ENCODE measurements around the gene PCSK2. TPM values are rescaled to one million over a fixed set of nuclear protein-coding genes. Genes with fewer than 3 reads are reported as not detected.

Gene PCSK2
- total RNA-seq, 4 donors from 2014 or later, result 0.64 to 4.1 (median 1.4) TPM; not detected in 1

GRCh38 chr20:17505636-17506517, 279.0 kb downstream of the PCSK2 start:
- H3K27ac ChIP-seq, result peak overlapping the region; percentile 23 to 64 (median 56)
- 75 to 87% methylated on average over 3 to 19 of the region's 19 CpGs for WGBS, 2 donors (ENCODE audit: low coverage in 1 of 2)
- H3K4me3 ChIP-seq, result peak overlapping the region in 3 of 4 donors; percentile 37 to 59 (median 43)
- H3K27me3 ChIP-seq, result no peaks in the 10 kb centered on the region
- TF ChIP-seq EP300 (IDR thresholded peaks at IDR 0.05; ENCODE audit: low read depth), result no peak
- TF ChIP-seq POLR2AphosphoS5 (IDR thresholded peaks at IDR 0.05), result no peak
- no peak for TF ChIP-seq POLR2A (IDR thresholded peaks at IDR 0.05)
- TF ChIP-seq CTCF (IDR thresholded peaks at IDR 0.05), result no peak
- in situ Hi-C loops (cut with MboI; ENCODE audit: low pct_ligation_motif_present in 1 of 4, low pct_unique_long_range_greater_than_20kb in 1 of 4, low sequenced_read_pairs in 3 of 4) (loop anchor here (25.0 kb wide), 4 partner anchors 406 to 781 kb away; partner anchors contain the start of gene ZNF133 (in 4 of the 4)), intact Hi-C loops (cut with DNase I; ENCODE audit: low total_unique reads) (loop anchor here (2.0 to 10.0 kb wide), 2 partner anchors 111 to 399 kb away; no protein-coding TSS in a partner anchor)
- no peaks in the 10 kb centered on the region for H3K36me3 ChIP-seq
- no peak for DNase-seq
- H3K9me3 ChIP-seq, result no peaks in the 10 kb centered on the region
- peaks cover 0 to 14% (median 12%) of the 10 kb centered on the region in 4 donors for H3K4me1 ChIP-seq

- DNase-seq, result no peak
- Histone ChIP-seq H3K9me3 (no peaks in the 10 kb centered on the region), H3K36me3 (no peaks in the 10 kb centered on the region), H3K27ac (no peak overlapping the region), H3K4me1 (peaks cover 0 to 14% (median 12%) of the 10 kb centered on the region in 4 donors), H3K27me3 (no peaks in the 10 kb centered on the region), H3K4me3 (no peak overlapping the region)
- intact Hi-C loops (cut with DNase I; ENCODE audit: low total_unique reads), result loop anchor here (2.0 to 10.0 kb wide), 2 partner anchors 110 to 398 kb away; no protein-coding TSS in a partner anchor
- in situ Hi-C loops (cut with MboI; ENCODE audit: low pct_ligation_motif_present in 1 of 4, low pct_unique_long_range_greater_than_20kb in 1 of 4, low sequenced_read_pairs in 3 of 4), result loop anchor here (25.0 kb wide), 4 partner anchors 405 to 780 kb away; partner anchors contain the start of gene ZNF133 (in 4 of the 4)
- WGBS, 2 donors (ENCODE audit: low coverage in 1 of 2), result 72 to 100% methylated on average over 2 of the region's 2 CpGs
- no peak for TF ChIP-seq EP300 (IDR thresholded peaks at IDR 0.05; ENCODE audit: low read depth)
- no peak for TF ChIP-seq POLR2A (IDR thresholded peaks at IDR 0.05)
- TF ChIP-seq POLR2AphosphoS5 (IDR thresholded peaks at IDR 0.05), result no peak
- no peak for TF ChIP-seq CTCF (IDR thresholded peaks at IDR 0.05)
Measured at GRCh38 chr20:17507032-17507431, 280.2 kb downstream of the PCSK2 start.

GRCh38 chr20:17507531-17507930, 280.7 kb downstream of the PCSK2 start:
- TF ChIP-seq EP300 (IDR thresholded peaks at IDR 0.05; ENCODE audit: low read depth) (no peak), CTCF (IDR thresholded peaks at IDR 0.05) (no peak), POLR2AphosphoS5 (IDR thresholded peaks at IDR 0.05) (no peak)
- intact Hi-C loops (cut with DNase I; ENCODE audit: low total_unique reads), result loop anchor here (2.0 to 10.0 kb wide), 2 partner anchors 109 to 397 kb away; no protein-coding TSS in a partner anchor
- Histone ChIP-seq H3K4me1 (peaks cover 0 to 14% (median 12%) of the 10 kb centered on the region in 4 donors), H3K9me3 (no peaks in the 10 kb centered on the region), H3K27ac (no peak overlapping the region), H3K27me3 (no peaks in the 10 kb centered on the region), H3K4me3 (no peak overlapping the region), H3K36me3 (no peaks in the 10 kb centered on the region)
- 86 to 89% methylated on average over 1 to 5 of the region's 5 CpGs for WGBS, 2 donors (ENCODE audit: low coverage in 1 of 2)
- no peak for DNase-seq
- in situ Hi-C loops (cut with MboI; ENCODE audit: low pct_ligation_motif_present in 1 of 4, low pct_unique_long_range_greater_than_20kb in 1 of 4, low sequenced_read_pairs in 3 of 4), result loop anchor here (25.0 kb wide), 4 partner anchors 405 to 780 kb away; partner anchors contain the start of gene ZNF133 (in 4 of the 4)

- no peaks in the 10 kb centered on the region for H3K9me3 ChIP-seq
- H3K4me1 ChIP-seq, result peaks cover 0 to 14% (median 12%) of the 10 kb centered on the region in 4 donors
- DNase-seq, result no peak
- intact Hi-C loops (cut with DNase I; ENCODE audit: low total_unique reads), result loop anchor here (10.0 kb wide), 1 partner anchor 396 kb away; no protein-coding TSS in a partner anchor
- in situ Hi-C loops (cut with MboI; ENCODE audit: low pct_ligation_motif_present in 1 of 4, low pct_unique_long_range_greater_than_20kb in 1 of 4, low sequenced_read_pairs in 3 of 4), result loop anchor here (25.0 kb wide), 4 partner anchors 404 to 779 kb away; partner anchors contain the start of gene ZNF133 (in 4 of the 4)
- no peak overlapping the region for H3K4me3 ChIP-seq
- no peaks in the 10 kb centered on the region for H3K27me3 ChIP-seq
- H3K27ac ChIP-seq, result no peak overlapping the region
- H3K36me3 ChIP-seq, result no peaks in the 10 kb centered on the region
- no peak for TF ChIP-seq POLR2A (IDR thresholded peaks at IDR 0.05)
- TF ChIP-seq EP300 (IDR thresholded peaks at IDR 0.05; ENCODE audit: low read depth), result no peak
- no peak for TF ChIP-seq POLR2AphosphoS5 (IDR thresholded peaks at IDR 0.05)
- no peak for TF ChIP-seq CTCF (IDR thresholded peaks at IDR 0.05)
- WGBS, 2 donors (ENCODE audit: low coverage in 1 of 2), result 88% methylated on average over 18 of the region's 18 CpGs; no CpG with 5 or more reads in 1 of the 2 donors
Measured at GRCh38 chr20:17508756-17509155, 281.9 kb downstream of the PCSK2 start.

Measured in transverse colon (tissue), 4 donors.